ENCODE measurements around the gene OXGR1.

- no peak for TF ChIP-seq CTCF (IDR thresholded peaks at IDR 0.05; ENCODE audit: low read length)
- TF ChIP-seq EZH2 (optimal IDR thresholded peaks at IDR 0.05; ENCODE audit: low read depth, low read length), result no peak
- TF ChIP-seq EZH2phosphoT487 (IDR thresholded peaks at IDR 0.05; ENCODE audit: low read length), result no peak
These were observed 26.2 kb downstream of the OXGR1 start for GRCh38 chr13:96968027-96968426.

All from MM.1S (cell line).